Measurements from ENCODE around the gene TENT5A.

GRCh38 chr6:81756690-81757089 lies 4.2 kb upstream of the TENT5A start:
- TF ChIP-seq CTCF (IDR thresholded peaks at IDR 0.05; ENCODE audit: low read depth, low read length) (peak; percentile 12; the same call in 1 of the 2 replicates), EZH2phosphoT487 (IDR thresholded peaks at IDR 0.05; ENCODE audit: low read depth) (no peak)

Data from OCI-LY3 (cell line).